Stimulated activated CD4-positive, alpha-beta T cell treated with anti-CD3 and anti-CD28 coated beads, TNF-alpha, amount 100 ng/mL, for 48 hours (primary cell): ENCODE results near the gene PTH1R.
A peak's percentile ranks its signal among the peaks of the same experiment; 100 is the strongest.
"Not testable (repeated sequence)": the region's sequence is repeated elsewhere in the genome, so short reads cannot be mapped to it uniquely, and the experiment has no call there.

Source experiments
- DNase-seq, 3 donors: peaks; one replicate each; pipeline ENCODE4 v3.0.0-alpha.2; 2020; ENCODE audit warnings: low read depth in 3 of 3

PTH1R gene

DNA sequence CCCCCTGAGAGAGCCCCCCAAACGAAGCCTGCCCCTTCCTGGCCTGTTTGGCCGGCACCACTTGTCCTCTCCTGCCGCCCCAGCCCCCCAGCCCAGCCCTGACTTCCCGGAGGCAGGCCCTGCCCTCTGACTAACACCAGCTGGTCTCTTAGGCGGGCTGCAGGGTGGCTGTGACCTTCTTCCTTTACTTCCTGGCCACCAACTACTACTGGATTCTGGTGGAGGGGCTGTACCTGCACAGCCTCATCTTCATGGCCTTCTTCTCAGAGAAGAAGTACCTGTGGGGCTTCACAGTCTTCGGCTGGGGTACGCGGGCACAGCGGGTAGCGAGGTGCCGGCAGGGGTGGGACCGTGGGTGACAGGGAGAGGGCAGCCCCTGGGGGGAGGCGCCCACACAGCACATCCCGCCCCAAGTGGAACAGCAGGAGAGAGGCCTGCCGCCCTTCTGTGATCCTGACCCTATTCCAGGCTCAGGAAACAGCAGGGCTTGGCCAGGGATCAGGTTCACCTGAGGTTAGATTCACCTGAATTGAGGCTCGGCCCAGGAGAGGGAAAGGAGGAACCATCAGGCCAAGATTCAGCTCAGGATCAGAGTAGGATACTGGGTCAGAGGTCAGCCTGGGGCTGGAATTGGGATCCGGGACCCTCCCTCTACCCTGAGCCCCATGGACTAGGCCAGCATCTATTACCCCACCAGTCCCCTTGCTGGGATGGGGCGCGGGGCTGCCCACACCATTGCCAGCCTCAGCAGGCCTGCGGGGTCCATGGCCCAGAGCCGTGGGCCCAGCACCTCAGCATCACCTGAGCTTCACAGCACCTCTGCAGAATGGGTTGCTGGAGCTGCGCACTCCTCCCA is 21.9 kb downstream of the PTH1R start:
- no peak for DNase-seq

- DNase-seq, result no peak
Observed at GRCh38 chr3:46900007-46900292, 22.4 kb downstream of the PTH1R start.

DNA sequence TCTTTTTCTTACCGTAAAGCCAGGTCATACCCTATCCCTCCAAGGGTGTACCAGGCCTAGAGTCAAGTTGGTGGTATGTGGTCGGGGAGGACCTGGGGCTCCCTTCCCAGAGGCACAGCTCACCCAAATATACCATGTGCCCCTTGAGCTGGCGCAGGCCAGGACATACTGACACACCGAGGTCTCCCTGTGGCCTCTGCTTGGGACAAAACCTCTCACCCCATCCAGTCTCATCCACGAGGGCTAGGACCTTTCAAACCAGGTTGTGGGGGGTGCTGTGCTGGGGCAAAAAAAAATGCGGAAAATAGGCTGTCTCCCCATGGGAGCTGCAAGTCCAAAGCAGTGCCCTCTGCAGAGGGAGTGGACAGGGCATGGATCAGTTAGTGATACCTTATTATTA is 22.8 kb downstream of the PTH1R start:
- DNase-seq, result no peak

- no peak for DNase-seq
Observed at GRCh38 chr3:46901061-46901460, 23.5 kb downstream of the PTH1R start.

- no peak for DNase-seq
Observed at GRCh38 chr3:46901591-46902187, 24.2 kb downstream of the PTH1R start.

- DNase-seq, result no peak
Observed at GRCh38 chr3:46902188-46902631, 24.7 kb downstream of the PTH1R start.

DNA sequence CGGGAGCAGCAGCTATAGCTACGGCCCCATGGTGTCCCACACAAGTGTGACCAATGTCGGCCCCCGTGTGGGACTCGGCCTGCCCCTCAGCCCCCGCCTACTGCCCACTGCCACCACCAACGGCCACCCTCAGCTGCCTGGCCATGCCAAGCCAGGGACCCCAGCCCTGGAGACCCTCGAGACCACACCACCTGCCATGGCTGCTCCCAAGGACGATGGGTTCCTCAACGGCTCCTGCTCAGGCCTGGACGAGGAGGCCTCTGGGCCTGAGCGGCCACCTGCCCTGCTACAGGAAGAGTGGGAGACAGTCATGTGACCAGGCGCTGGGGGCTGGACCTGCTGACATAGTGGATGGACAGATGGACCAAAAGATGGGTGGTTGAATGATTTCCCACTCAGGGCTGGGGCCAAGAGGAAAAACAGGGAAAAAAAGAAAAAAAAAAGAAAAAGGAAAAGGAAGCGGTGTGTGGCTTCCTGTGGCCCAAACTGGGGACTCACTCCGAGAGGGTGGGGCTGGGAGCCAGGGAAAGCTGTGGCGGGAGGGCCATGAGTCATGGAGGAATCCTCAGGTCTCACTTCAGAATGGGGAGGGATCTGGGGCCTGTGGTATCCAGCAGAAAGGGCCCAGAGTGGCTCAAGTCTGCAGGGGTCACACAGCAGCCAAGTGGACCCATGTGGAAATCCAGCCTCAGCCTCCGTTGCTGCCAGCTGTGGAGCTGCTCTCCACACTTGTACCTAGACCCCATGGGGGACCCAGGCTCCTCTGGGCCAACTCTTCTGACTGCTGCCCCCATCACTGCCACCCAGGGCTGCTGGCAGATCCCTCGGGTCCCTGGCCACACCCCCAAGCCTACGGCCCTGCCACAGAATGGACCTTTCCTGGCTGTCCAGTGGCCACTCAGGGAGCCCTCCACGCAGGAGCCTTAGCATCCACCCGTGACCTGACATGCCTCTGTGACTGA is 26.1 kb downstream of the PTH1R start:
- no peak for DNase-seq

DNA sequence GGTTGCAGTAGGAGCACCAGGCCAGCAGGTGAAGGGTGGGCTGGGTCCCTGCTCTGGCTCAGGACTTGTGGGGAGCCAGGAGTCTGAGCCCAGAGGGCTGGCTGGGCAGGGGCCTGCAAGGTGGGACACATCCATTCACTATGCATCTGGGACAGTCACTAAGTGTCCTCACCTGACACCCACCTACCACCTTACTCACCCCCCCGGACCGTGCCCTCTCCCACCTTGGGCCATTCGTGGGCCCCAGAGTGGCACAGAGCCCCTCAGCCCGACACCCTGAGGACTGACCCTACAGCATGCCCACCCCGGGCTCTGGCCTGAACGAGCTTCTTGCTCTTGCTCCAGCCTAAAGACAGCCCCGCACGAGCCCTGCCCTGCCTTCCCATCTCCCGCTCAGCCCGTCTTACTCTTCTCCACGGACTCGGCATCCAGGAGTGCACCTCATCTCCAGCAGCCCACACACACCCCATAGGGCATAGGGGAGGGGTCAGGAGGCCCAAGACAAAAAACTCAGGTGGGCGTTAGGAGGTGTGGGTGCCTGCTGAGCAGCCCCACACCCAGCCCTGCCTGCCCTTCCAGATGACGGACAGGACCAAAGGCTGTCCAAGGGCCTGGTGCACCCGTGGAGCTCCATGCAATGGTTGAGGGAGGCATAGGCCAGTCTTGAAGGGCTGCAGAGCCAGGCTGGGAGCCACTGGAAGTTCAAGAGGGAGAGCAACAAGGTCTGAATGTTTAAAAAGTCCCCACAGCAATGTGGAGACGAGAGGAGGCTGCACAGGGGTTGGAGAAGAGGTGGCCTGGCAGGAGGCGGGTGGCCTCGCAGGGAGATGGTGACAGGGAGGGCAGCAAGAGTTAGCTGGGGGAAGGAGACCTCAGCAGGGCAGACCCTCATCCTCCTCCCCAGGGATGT is 27.0 kb downstream of the PTH1R start:
- DNase-seq, result no peak

DNA sequence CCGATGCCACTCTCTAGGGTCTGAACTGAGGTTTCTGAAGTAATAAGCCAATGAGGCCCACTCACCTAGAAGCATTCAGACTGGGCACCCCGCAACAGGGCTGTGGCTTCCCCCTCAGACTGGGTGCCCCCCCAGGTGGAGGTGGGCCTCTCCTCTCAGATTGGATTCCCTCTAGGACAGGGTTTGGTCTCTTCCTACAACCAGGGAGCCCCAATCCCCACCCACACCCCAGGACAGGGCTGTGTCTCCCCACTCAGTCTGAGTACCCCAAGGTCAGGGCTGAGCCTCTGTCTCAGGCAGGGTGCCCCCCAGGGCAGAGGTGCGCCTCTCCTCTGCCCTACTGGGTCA is 27.7 kb downstream of the PTH1R start:
- no peak for DNase-seq

GRCh38 chr3:46905661-46906451 is 28.3 kb downstream of the PTH1R start:
- DNase-seq, result no peak

DNA sequence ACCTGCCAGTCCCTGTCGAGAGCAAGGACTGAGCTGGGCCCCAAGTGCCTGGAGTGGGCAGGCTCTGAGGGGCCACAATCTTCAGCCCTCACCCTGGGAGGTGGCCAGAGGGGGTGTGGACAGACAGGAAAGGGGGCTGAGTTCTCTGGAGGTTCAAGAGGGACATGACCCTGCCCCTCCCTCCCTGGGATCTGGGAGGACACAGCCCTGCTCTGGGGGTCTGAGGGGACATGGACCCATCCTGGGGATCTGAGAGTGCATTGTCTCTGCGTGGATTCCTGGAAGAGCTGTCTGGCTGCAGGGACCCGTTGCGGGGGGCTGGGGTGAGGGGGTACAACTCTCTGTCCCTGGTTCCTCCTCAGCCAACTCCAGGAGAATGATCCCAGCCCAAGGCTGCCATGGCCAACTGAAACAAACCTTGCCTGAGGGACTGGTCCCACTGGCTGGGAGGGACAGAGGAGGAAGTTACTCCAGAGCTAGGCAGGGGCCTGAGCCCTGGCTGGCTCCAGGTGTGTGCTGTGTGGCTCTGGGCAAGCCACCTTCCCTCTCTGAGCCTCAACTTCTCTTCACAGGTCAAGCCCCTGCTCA is 29.0 kb downstream of the PTH1R start:
- DNase-seq, result no peak

DNA sequence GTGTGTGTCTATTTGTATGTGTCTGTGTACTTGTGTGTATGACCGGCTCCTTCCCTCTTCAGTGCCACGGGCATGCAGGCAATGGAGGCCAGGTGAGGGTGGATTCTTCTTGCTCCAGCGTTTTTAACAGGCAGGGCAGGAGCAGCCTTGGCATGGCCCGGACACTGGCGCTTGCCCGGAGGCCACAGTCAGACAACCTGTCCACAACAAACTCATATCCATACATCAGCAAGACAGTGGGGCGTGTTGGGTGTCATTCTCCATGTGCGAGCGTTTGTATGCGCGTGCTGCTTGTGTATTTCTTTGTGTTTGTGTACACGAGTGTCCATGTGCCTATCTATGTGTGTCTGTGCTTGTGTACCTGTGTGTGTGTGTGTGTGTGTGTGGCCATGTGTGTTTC is 29.8 kb downstream of the PTH1R start:
- no peak for DNase-seq

DNA sequence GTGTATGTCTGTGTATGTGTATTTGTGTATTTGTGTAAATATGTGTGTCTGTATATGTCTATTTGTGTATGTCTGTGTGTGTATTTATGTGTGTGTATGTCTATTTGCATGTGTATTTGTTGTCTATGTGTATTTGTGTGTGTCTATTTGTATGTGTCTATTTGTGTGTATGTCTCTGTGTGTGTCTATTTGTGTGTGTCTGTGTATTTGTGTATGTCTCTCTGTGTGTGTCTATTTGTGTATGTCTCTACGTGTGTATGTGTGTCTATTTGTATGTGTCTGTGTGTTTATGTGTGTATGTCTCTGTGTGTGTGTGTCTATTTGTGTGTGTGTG is 30.4 kb downstream of the PTH1R start:
- DNase-seq, result no peak

DNA sequence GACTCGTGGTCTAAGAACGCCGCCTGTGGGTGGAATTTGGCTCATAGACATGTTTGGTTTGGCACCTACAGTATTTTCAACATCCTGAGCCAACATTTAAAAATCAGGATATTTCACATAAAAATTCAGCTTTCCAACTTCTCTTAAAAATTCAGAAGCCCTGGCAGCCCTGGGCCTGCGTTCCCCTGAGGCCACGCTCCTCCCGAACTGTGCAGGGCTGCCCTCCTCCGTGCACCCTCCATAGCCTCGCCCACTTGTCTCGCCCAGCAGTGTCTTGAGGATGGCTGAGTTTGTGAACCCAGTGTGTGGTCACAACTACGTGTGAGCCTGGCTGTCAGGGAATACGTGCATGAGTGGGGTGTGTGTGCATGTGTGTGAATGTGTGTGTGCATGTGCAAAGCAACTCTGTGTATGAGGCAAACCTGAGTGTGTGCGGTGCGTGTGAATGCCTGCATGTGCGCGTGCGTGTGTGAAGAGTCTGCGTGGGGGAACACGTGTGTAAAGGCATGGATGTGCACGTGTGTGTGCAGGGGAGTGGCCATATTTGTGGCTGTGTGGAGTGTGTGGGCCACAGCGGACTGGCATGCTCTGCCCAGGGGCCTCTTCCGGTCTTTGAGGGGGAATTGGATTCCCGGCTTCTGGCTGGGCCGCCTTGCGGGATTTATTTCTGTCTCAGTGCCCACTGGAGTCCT is 30.9 kb downstream of the PTH1R start:
- no peak for DNase-seq

DNA sequence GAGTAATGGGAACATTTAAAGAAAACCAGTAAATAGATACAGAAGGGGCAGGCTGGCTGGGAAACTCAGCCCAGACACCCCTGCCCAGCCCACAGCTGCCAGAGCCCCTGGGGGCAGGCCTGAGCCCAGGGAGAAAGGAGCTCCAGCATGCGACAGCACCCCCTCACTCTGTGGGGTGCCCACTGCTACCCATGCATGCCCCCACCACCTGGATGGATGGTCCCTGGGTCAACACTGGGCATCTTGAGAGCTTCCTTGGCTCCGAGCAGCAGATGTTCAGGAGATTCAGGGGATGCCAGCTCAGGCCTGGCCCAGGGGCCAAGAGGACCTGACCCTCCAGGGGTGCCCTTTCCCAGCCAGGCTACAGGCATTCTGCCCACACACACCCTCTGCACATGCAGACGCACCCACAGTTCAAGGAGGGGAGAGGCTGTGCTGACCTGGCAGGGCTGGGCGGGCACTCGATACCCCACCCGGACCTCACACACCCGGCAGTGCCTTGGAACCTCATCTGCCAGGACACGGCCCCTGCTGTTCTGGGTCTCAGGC is 31.5 kb downstream of the PTH1R start:
- no peak for DNase-seq

GRCh38 chr3:46909535-46910161 is 32.1 kb downstream of the PTH1R start:
- DNase-seq, result peak; percentile 60 to 78 (median 73)

GRCh38 chr3:46910166-46910760 is 32.7 kb downstream of the PTH1R start:
- no peak for DNase-seq

DNA sequence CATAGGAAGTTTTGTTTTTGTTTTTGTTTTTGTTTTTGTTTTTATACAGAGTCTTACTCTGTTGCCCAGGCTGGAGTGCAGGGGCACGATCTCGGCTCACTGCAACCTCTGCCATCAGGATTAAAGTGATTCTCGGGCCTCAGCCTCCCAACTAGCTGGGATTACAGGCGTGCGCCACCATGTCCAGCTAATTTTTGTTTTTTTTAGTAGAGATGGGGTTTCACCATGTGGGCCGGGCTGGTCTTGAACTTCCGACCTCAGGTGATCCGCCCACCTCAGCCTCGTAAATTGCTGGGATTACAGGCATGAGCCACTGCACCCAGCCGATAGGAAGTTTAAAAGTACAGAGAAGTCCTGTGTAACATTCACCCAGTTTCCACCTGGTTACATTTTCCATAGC is 33.4 kb downstream of the PTH1R start:
- not testable (repeated sequence) for DNase-seq

GRCh38 chr3:46912986-46913385 is 35.5 kb downstream of the PTH1R start:
- no peak for DNase-seq
